Lower leg skin (tissue), 4 donors: ENCODE results near the gene CROT. TPM values are rescaled to one million over a fixed set of nuclear protein-coding genes. Genes with fewer than 3 reads are reported as not detected.

ENCODE experiments used
- DNase-seq, 2 donors: peaks; one replicate each; pipeline ENCODE4 v3.0.0-alpha.2; 2019; ENCODE audit warnings: low spot score in 2 of 2
- H3K4me3 ChIP-seq: fragments of 200-600 bp; sonication (generic); 2 replicates; pipeline ENCODE4 v1.5.1; 2017; ENCODE audit warnings: mild to moderate bottlenecking, low read depth; ENCODE audit not compliant: poor library complexity, severe bottlenecking
- CTCF ChIP-seq, 3 donors: fragments of 450-650 bp; IDR thresholded peaks; one replicate each; pipeline ENCODE4 v1.5.1; 2016; ENCODE audit warnings: antibody characterized with exemption in 3 of 3, mild to moderate bottlenecking in 3 of 3, moderate library complexity in 2 of 3
- POLR2A ChIP-seq, 2 donors: fragments of 450-650 bp; IDR thresholded peaks; one replicate each; pipeline ENCODE4 v1.6.1; 2016 to 2017; ENCODE audit warnings: antibody characterized with exemption in 2 of 2, mild to moderate bottlenecking in 1 of 2, moderate library complexity in 1 of 2
- WGBS, 2 donors: methylation state at CpG; one replicate each; pipeline ENCODE4 v1.1.5; 2018; 5-methylcytosine and 5-hydroxymethylcytosine counted together
- intact Hi-C: fragments of 100-400 bp; cut with DNase I; formaldehyde crosslinking; loops from one replicate; pipeline ENCODE4 v1.15.0; 2023; ENCODE audit warnings: low total_unique reads
- total RNA-seq, 4 donors: library from RNA; depleted of rRNA; stranded (reverse); fragments of >200 nt; gene quantifications; one replicate each; pipeline ENCODE4 v1.1.0, GENCODE V29; 2016

CROT gene
- total RNA-seq, 4 donors from 2014 or later = 18.9 to 41.3 (median 25.2) TPM

- WGBS, 2 donors = 53 to 56% methylated on average over 5 of the region's 5 CpGs
- intact Hi-C loops = no loop called here
- H3K4me3 ChIP-seq = no peak overlapping the region
- no peak for DNase-seq
- TF ChIP-seq CTCF (IDR thresholded peaks at IDR 0.05) (no peak), POLR2A (IDR thresholded peaks at IDR 0.05) (no peak)
Observed at GRCh38 chr7:87375662-87376435, 30.4 kb downstream of the CROT start.

DNA sequence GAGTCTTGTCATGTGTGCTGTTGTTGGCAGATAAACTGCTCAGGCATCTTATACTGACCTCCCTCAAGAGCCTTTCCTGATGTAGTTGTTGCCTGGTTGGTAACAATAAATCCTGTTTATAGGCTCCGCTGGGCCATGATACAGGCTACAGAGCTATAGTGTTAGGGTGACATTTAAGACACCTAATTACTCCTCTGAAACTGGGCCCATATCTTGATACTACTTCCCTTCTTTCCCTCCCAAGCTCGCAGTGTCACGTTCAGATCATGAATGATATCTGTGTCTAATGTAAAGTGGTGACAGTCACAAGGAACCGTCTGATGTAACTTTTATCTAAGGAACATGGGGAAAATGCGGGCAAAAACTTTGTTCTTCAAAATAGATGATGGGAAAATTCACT lies 35.4 kb downstream of the CROT start:
- intact Hi-C loops = no loop called here
- DNase-seq = no peak
- 81 to 84% methylated on average over 5 of the region's 5 CpGs for WGBS, 2 donors
- TF ChIP-seq CTCF (IDR thresholded peaks at IDR 0.05) (no peak), POLR2A (IDR thresholded peaks at IDR 0.05) (no peak)
- H3K4me3 ChIP-seq = no peak overlapping the region

DNA sequence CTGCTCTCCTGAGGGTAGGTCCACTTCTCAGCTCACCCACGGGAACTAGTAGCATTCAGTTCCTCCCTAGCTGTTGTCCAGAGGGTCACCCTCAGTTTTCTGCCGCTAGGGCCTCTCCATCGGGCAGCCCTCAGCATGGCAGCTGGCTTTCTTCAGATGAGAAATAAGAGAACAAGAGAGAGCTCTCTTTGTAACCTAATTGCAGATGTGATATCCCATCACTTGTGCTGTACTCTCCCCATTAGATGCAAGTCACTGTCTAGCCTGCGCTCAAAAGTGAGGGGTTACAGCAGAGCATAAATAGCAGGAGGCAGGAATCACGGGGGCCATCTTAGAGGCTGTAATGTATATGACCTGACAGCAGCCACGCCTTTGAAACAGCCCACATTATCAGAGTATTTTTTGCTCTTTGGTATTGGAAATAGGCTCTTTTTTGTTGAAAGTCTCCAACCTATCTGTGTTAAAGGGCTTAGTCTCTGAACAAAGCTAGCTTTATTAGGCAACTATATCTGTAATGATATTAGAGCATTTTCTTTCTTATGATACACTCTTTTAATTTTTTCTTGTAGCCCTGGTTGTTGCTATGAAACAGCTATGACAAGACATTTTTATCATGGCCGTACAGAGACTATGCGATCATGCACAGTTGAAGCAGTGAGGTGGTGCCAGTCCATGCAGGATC lies 45.7 kb downstream of the CROT start:
- TF ChIP-seq POLR2A (IDR thresholded peaks at IDR 0.05) (no peak), CTCF (IDR thresholded peaks at IDR 0.05) (no peak)
- 94 to 97% methylated on average over 8 of the region's 8 CpGs for whole genome bisulfite sequencing, 2 donors
- no peak for DNase-seq

DNA sequence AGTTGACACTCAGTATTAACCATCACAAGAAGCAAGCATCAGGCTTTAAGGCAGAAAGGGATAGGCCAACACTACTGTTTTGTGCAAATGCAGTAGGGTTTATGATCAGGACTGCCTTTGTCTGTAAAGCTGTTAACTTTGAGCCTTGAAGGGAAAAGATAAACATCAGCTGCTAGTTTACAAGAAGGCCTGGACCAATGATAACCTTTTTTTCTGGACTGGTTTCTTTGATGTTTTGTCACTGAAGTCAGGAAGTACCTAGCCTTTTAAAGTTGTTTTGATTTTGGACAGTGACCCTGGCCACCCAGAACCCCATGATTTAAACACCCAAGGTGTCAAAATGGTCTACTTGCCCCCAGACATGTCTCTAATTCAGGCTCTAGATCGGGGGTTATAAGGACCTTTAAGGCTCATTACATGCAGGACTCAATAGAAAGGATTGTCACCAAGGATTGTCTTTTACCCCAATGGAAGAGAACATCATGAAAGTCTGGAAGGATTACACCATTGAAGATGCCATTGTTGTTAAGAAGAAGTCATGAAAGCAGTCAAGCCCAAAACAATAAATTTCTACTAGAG lies 50.1 kb downstream of the CROT start:
- intact Hi-C loops = no loop called here
- H3K4me3 ChIP-seq = no peak overlapping the region
- TF ChIP-seq POLR2A (IDR thresholded peaks at IDR 0.05) = no peak
- 77 to 87% methylated on average over 1 of the region's 1 CpG for whole genome bisulfite sequencing, 2 donors
- DNase-seq = no peak

More for the DNA sequence above, 45.7 kb downstream of the CROT start:
- no peak overlapping the region for H3K4me3 ChIP-seq
- intact Hi-C loops = no loop called here

GRCh38 chr7:87398446-87398845 lies 53.0 kb downstream of the CROT start:
- no peak for DNase-seq
- H3K4me3 ChIP-seq = no peak overlapping the region
- intact Hi-C loops = no loop called here
- WGBS, 2 donors = 68 to 74% methylated on average over 2 of the region's 2 CpGs
- TF ChIP-seq POLR2A (IDR thresholded peaks at IDR 0.05) (no peak), CTCF (IDR thresholded peaks at IDR 0.05) (no peak)

DNA sequence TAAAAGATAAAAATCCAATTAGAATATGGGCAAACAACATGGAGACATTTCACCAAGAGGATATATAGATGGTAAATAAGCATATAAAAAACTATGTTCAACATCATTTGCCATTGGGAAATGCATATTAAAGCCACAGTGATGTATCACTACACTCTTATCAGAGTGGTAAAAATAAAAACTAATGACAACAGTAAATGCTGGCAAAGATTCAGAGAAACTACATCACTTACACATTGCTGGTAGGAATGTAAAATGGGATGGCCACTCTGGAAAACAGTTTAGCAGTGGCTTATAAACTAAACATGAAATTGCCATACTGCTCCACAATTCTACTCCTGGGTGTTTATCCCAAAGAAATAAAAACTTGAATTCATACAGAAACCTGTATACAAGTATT lies 59.2 kb downstream of the CROT start:
- intact Hi-C loops = no loop called here
- TF ChIP-seq POLR2A (IDR thresholded peaks at IDR 0.05) = no peak
- TF ChIP-seq CTCF (IDR thresholded peaks at IDR 0.05) = no peak
- DNase-seq = no peak
- no peak overlapping the region for H3K4me3 ChIP-seq
